Vagina (tissue), 2 donors: Measurements from ENCODE around the gene KAT2B.

ENCODE experiments used
- CTCF ChIP-seq, 3 experiments: fragments of 450-650 bp in 2 of 3; fragments of 200-600 bp in 1 of 3; sonication (generic) in 1 of 3; IDR thresholded peaks; one replicate each; pipeline ENCODE4 v1.5.1; 2017 to 2019; ENCODE audit warnings: antibody characterized with exemption in 3 of 3, mild to moderate bottlenecking in 2 of 3, moderate library complexity in 2 of 3
- POLR2A ChIP-seq, 2 donors: fragments of 450-650 bp; IDR thresholded peaks; one replicate each; pipeline ENCODE4 v1.6.1; 2017; ENCODE audit warnings: antibody characterized with exemption in 2 of 2, mild to moderate bottlenecking in 2 of 2, moderate library complexity in 2 of 2
- POLR2AphosphoS5 ChIP-seq, 2 donors: sonication (generic); formaldehyde crosslinking; IDR thresholded peaks; one replicate each; pipeline ENCODE4 v1.9.0; 2017; ENCODE audit warnings: antibody characterized with exemption in 2 of 2, mild to moderate bottlenecking in 2 of 2, low read depth in 1 of 2; ENCODE audit not compliant: insufficient read depth in 1 of 2

GRCh38 chr3:20108869-20109268 is 68.6 kb downstream of the KAT2B start:
- TF ChIP-seq CTCF (IDR thresholded peaks at IDR 0.05) (no peak), POLR2A (IDR thresholded peaks at IDR 0.05) (no peak), POLR2AphosphoS5 (IDR thresholded peaks at IDR 0.05; ENCODE audit: insufficient read depth in 1 of 2, low read depth in 1 of 2) (no peak)
